Aorta (tissue), 5 donors: ENCODE results near the gene ORAI2. TPM values are rescaled to one million over a fixed set of nuclear protein-coding genes. Genes with fewer than 3 reads are reported as not detected.
"Not testable (repeated sequence)": the region's sequence is repeated elsewhere in the genome, so short reads cannot be mapped to it uniquely, and the experiment has no call there.

Experiments used
- ATAC-seq: fragments of 200-7000 bp; cut with Tn5 transposase; one replicate; pipeline ENCODE4 v1.9.1; 2022; ENCODE audit warnings: moderate library complexity; ENCODE audit not compliant: low FRiP score
- DNase-seq, 2 donors: peaks; one replicate each; pipeline ENCODE4 v3.0.0-alpha.2; 2020
- H3K27ac ChIP-seq, 2 donors: one replicate each; pipeline ENCODE4 v1.5.1; 2013; ENCODE audit warnings: low read length in 2 of 2, mild to moderate bottlenecking in 2 of 2, moderate library complexity in 2 of 2, control low read depth in 1 of 2, inconsistent platforms in 1 of 2, low read depth in 1 of 2
- H3K27me3 ChIP-seq, 2 donors: one replicate each; pipeline ENCODE4 v1.6.1; 2013; ENCODE audit warnings: control low read depth in 1 of 2, low read length in 1 of 2, mild to moderate bottlenecking in 1 of 2, moderate library complexity in 1 of 2; ENCODE audit not compliant: insufficient read depth in 2 of 2, control insufficient read depth in 1 of 2
- H3K36me3 ChIP-seq, 2 donors: one replicate each; pipeline ENCODE4 v1.6.1; 2013; ENCODE audit warnings: control low read depth in 1 of 2, low read length in 1 of 2, mild to moderate bottlenecking in 1 of 2; ENCODE audit not compliant: insufficient read depth in 2 of 2, control insufficient read depth in 1 of 2
- H3K4me1 ChIP-seq, 2 donors: one replicate each; pipeline ENCODE4 v1.6.1; 2013; ENCODE audit warnings: low read length in 2 of 2, control low read depth in 1 of 2, mild to moderate bottlenecking in 1 of 2, moderate library complexity in 1 of 2; ENCODE audit not compliant: insufficient read depth in 2 of 2, control insufficient read depth in 1 of 2
- H3K4me3 ChIP-seq, 2 donors: one replicate each; pipeline ENCODE4 v1.5.1; 2013; ENCODE audit warnings: low read length in 2 of 2, control low read depth in 1 of 2, mild to moderate bottlenecking in 1 of 2
- H3K9me3 ChIP-seq: one replicate; pipeline ENCODE4 v1.6.1; 2013; ENCODE audit warnings: mild to moderate bottlenecking, low read length; ENCODE audit not compliant: control insufficient read depth
- WGBS, 2 donors: extraction: QIAGEN DNeasy Blood & Tissue Kit; methylation state at CpG; one replicate each; pipeline ENCODE4 v1.1.7; 2013; 5-methylcytosine and 5-hydroxymethylcytosine counted together
- intact Hi-C, 2 donors: fragments of 100-400 bp; cut with DNase I; formaldehyde crosslinking; loops; one replicate each; pipeline versions ENCODE4 v1.14.2 to v1.15.0; 2022
- polyA plus RNA-seq, 2 donors: library from polyadenylated mRNA; stranded (reverse); fragments of 200-250 nt; gene quantifications; one replicate each; pipeline ENCODE4 v1.2.3, GENCODE V29; 2013
- total RNA-seq, 2 donors: library from RNA; stranded (reverse); fragmentation: NEBNext Ultra II Directional; extraction: Animal tissue kit (Norgen Biotek cat#: 25700); gene quantifications; one replicate each; pipeline ENCODE4 v1.2.1, GENCODE V29; 2021
- donor health status: healthy with polysubstance abuse.
- donor health status: Bipolar disorder and iron deficiency.
- donor health status: DM: no; HTN: no; CAD: no.
- donor health status: DM: no; HTN: no; CAD: no.
- donor health status: DM: yes; HTN: yes; CAD: no.

ORAI2 gene
- total and polyA plus RNA-seq, 4 donors: 3.1 to 25.5 (median 12.6) TPM

- ATAC-seq, H3K36me3 ChIP-seq, H3K27me3 ChIP-seq, H3K9me3 ChIP-seq, H3K4me1 ChIP-seq, H3K4me3 ChIP-seq, H3K27ac ChIP-seq, intact Hi-C loops: not testable (repeated sequence)
- peak in 1 of 2 donors; percentile 16 for DNase-seq
- 63 to 71% methylated on average over 8 to 12 of the region's 19 CpGs for WGBS, 2 donors
Observed at GRCh38 chr7:102474736-102475435, 41.5 kb downstream of the ORAI2 start.

- intact Hi-C loops: not testable (repeated sequence)
Observed at GRCh38 chr7:102478314-102479208, 45.2 kb downstream of the ORAI2 start, which contains the start of gene POLR2J. TSS of gene POLR2J (minus strand) at chr7:102478922. CDS start at chr7:102478860, 62 bp downstream.

GRCh38 chr7:102479209-102479584 lies 45.8 kb downstream of the ORAI2 start:
- peak; percentile 2 for ATAC-seq
- H3K4me1 ChIP-seq, DNase-seq, H3K4me3 ChIP-seq, H3K36me3 ChIP-seq, intact Hi-C loops, H3K27me3 ChIP-seq, H3K9me3 ChIP-seq, H3K27ac ChIP-seq: not testable (repeated sequence)
- WGBS, 2 donors: 0% methylated on average over 2 of the region's 10 CpGs

More at GRCh38 chr7:102478314-102479208, 45.2 kb downstream of the ORAI2 start, which contains the start of gene POLR2J:
- DNase-seq: peak; percentile 88 to 95
- 0% methylated on average over 31 to 60 of the region's 72 CpGs for WGBS, 2 donors
- ATAC-seq: peak; percentile 95
- H3K9me3 ChIP-seq, H3K4me1 ChIP-seq, H3K36me3 ChIP-seq, H3K27ac ChIP-seq, H3K4me3 ChIP-seq, H3K27me3 ChIP-seq: not testable (repeated sequence)

- not testable (repeated sequence) for H3K4me1 ChIP-seq
Observed at GRCh38 chr7:102479982-102480637, 46.7 kb downstream of the ORAI2 start.

GRCh38 chr7:102481962-102482361 lies 48.6 kb downstream of the ORAI2 start:
- H3K36me3 ChIP-seq, DNase-seq, intact Hi-C loops, H3K9me3 ChIP-seq, H3K27me3 ChIP-seq, H3K27ac ChIP-seq, ATAC-seq, H3K4me3 ChIP-seq, H3K4me1 ChIP-seq: not testable (repeated sequence)
- WGBS, 2 donors: no CpG with 5 or more reads among the region's 10 CpGs

More at GRCh38 chr7:102479982-102480637, 46.7 kb downstream of the ORAI2 start:
- 3 to 14% methylated on average over 6 to 8 of the region's 11 CpGs for WGBS, 2 donors
- H3K4me3 ChIP-seq, H3K36me3 ChIP-seq, H3K9me3 ChIP-seq, H3K27ac ChIP-seq, intact Hi-C loops, H3K27me3 ChIP-seq, ATAC-seq: not testable (repeated sequence)
- DNase-seq: peak; percentile 50 to 77

- H3K9me3 ChIP-seq, H3K27me3 ChIP-seq, H3K36me3 ChIP-seq, intact Hi-C loops, H3K4me1 ChIP-seq, ATAC-seq, H3K27ac ChIP-seq, DNase-seq, H3K4me3 ChIP-seq: not testable (repeated sequence)
- no CpG with 5 or more reads among the region's 5 CpGs for WGBS, 2 donors
Observed at GRCh38 chr7:102484317-102484716, 50.9 kb downstream of the ORAI2 start.

GRCh38 chr7:102490529-102491075 lies 57.2 kb downstream of the ORAI2 start:
- H3K4me1 ChIP-seq, intact Hi-C loops, H3K27me3 ChIP-seq, H3K4me3 ChIP-seq, H3K9me3 ChIP-seq, H3K36me3 ChIP-seq, H3K27ac ChIP-seq: not testable (repeated sequence)
- DNase-seq (peak; percentile 44 to 84), ATAC-seq (peak; percentile 15)
- 85 to 92% methylated on average over 2 to 3 of the region's 12 CpGs for WGBS, 2 donors

- intact Hi-C loops, H3K4me3 ChIP-seq, DNase-seq, H3K4me1 ChIP-seq, H3K9me3 ChIP-seq, H3K27me3 ChIP-seq, H3K36me3 ChIP-seq, H3K27ac ChIP-seq: not testable (repeated sequence)
- no CpG with 5 or more reads among the region's 33 CpGs for WGBS, 2 donors
- ATAC-seq: peak; percentile 72
Observed at GRCh38 chr7:102493220-102493935, 60.0 kb downstream of the ORAI2 start.
